Ovary (tissue), 9 donors: ENCODE results near the gene CUTA. TPM values are rescaled to one million over a fixed set of nuclear protein-coding genes. Genes with fewer than 3 reads are reported as not detected.
"Not testable (repeated sequence)": the region's sequence is repeated elsewhere in the genome, so short reads cannot be mapped to it uniquely, and the experiment has no call there.

ENCODE experiments used
- DNase-seq, 5 donors: peaks; one replicate each; pipeline ENCODE4 v3.0.0-alpha.2; 2019 to 2020
- H3K27ac ChIP-seq, 2 donors: fragments of 200-600 bp; one replicate each; pipeline versions ENCODE4 v1.5.1 to v1.8.0; 2019 to 2022
- H3K27me3 ChIP-seq: fragments of 200-600 bp; one replicate; pipeline ENCODE4 v1.8.0; 2022
- H3K36me3 ChIP-seq: fragments of 200-600 bp; sonication (generic); one replicate; pipeline ENCODE4 v1.5.1; 2019
- H3K4me1 ChIP-seq: one replicate; pipeline ENCODE4 v1.8.1; 2013; ENCODE audit warnings: mild to moderate bottlenecking, moderate library complexity; ENCODE audit not compliant: insufficient read depth
- H3K4me3 ChIP-seq: fragments of 200-600 bp; sonication (generic); one replicate; pipeline ENCODE4 v1.5.1; 2017
- H3K9me3 ChIP-seq, 2 donors: fragments of 200-600 bp in 1 of 2; sonication (generic) in 1 of 2; one replicate each; pipeline versions ENCODE4 v1.5.1 to v1.8.1; 2013 to 2019; ENCODE audit warnings: mild to moderate bottlenecking in 1 of 2, moderate library complexity in 1 of 2
- EP300 ChIP-seq: sonication (generic); formaldehyde crosslinking; IDR thresholded peaks from one replicate; pipeline ENCODE4 v1.6.1; 2017; ENCODE audit warnings: antibody characterized with exemption
- POLR2A ChIP-seq: fragments of 450-650 bp; IDR thresholded peaks from one replicate; pipeline ENCODE4 v1.6.1; 2017; ENCODE audit warnings: antibody characterized with exemption, mild to moderate bottlenecking, moderate library complexity
- WGBS, 3 donors: extraction: QIAGEN DNeasy Blood & Tissue Kit in 1 of 3; methylation state at CpG; one replicate each; pipeline versions ENCODE4 v1.1.5 to v1.1.7; 2013 to 2017; 5-methylcytosine and 5-hydroxymethylcytosine counted together
- intact Hi-C, 4 donors: fragments of 100-400 bp; cut with DNase I; formaldehyde crosslinking; loops; one replicate each; pipeline versions ENCODE4 v1.11.0 to v1.15.1; 2022 to 2023
- polyA plus RNA-seq, 2 donors: library from polyadenylated mRNA; stranded (reverse); fragments of 200-250 nt in 1 of 2; fragments of 350-450 nt in 1 of 2; fragmentation: Illumina TruSeq in 1 of 2; extraction: RNeasy Lipid Tissue Mini Kit (QIAGEN cat#74804) in 1 of 2; gene quantifications; one replicate each; pipeline ENCODE4 v1.2.3, GENCODE V29; 2013 to 2014
- total RNA-seq, 7 donors: library from RNA; depleted of rRNA in 2 of 7; stranded (reverse); fragments of >200 nt in 2 of 7; fragmentation: NEBNext Ultra II Directional in 3 of 7; extraction: Animal tissue kit (Norgen Biotek cat#: 25700) in 3 of 7; gene quantifications; one replicate each; pipeline versions ENCODE4 v1.1.0 to v1.2.4, GENCODE V29; 2016 to 2023
- TF ChIP-seq, protein P1 (sequence below), 3 donors: fragments of 450-650 bp in 2 of 3; fragments of 200-600 bp in 1 of 3; IDR thresholded peaks; one replicate each; pipeline versions ENCODE4 v1.5.1 to v1.8.0; 2016 to 2022; ENCODE audit warnings: antibody characterized with exemption in 3 of 3, mild to moderate bottlenecking in 1 of 3
- donor health status: DM: no; HTN: no; CAD: no; lungs with moderate emphysema.
- donor health status: DM: no; HTN: no; CAD: no.
- donor health status: Bipolar disorder and iron deficiency.
- donor health status: DM: yes; HTN: yes; CAD: no.
- donor health status: DM: no; HTN: no; CAD: no.
- donor health status: DM: yes; HTN: yes; CAD: no.

CUTA gene
- total and polyA plus RNA-seq, 9 donors = 125 to 250 (median 177) TPM

DNA sequence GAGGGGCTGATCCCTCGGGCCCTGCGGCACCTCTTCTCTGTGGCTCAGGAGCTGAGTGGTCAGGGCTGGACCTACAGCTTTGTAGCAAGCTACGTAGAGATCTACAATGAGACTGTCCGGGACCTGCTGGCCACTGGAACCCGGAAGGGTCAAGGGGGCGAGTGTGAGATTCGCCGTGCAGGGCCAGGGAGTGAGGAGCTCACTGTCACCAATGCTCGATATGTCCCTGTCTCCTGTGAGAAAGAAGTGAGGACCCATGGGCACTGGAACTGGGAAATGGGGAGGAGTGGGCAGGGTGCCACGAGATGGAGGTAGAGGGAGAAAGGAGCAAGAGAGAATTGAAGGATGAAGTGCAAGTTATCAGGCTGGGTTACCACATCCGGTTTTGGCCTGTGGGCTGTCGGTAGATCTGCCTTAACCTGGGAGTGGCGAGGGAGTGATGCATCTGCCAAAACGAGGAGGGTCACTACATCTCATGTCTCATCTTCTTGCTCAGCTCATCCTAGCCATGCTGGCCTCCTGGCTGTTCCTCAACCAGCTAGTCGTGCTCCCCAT lies 12.4 kb downstream of the CUTA start:
- no peaks in the 10 kb centered on the region for H3K4me1 ChIP-seq
- WGBS, 3 donors = 90 to 93% (median 92%) methylated on average over 15 of the region's 15 CpGs
- no peaks in the 10 kb centered on the region for H3K27me3 ChIP-seq
- H3K36me3 ChIP-seq = no peaks in the 10 kb centered on the region
- H3K27ac ChIP-seq = no peak overlapping the region
- no peaks in the 10 kb centered on the region for H3K9me3 ChIP-seq
- H3K4me3 ChIP-seq = no peak overlapping the region
- DNase-seq = no peak
- intact Hi-C loops = no loop called here
- TF ChIP-seq, protein P1, sequence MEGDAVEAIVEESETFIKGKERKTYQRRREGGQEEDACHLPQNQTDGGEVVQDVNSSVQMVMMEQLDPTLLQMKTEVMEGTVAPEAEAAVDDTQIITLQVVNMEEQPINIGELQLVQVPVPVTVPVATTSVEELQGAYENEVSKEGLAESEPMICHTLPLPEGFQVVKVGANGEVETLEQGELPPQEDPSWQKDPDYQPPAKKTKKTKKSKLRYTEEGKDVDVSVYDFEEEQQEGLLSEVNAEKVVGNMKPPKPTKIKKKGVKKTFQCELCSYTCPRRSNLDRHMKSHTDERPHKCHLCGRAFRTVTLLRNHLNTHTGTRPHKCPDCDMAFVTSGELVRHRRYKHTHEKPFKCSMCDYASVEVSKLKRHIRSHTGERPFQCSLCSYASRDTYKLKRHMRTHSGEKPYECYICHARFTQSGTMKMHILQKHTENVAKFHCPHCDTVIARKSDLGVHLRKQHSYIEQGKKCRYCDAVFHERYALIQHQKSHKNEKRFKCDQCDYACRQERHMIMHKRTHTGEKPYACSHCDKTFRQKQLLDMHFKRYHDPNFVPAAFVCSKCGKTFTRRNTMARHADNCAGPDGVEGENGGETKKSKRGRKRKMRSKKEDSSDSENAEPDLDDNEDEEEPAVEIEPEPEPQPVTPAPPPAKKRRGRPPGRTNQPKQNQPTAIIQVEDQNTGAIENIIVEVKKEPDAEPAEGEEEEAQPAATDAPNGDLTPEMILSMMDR (IDR thresholded peaks at IDR 0.05) = no peak
- no peak for TF ChIP-seq EP300
- TF ChIP-seq POLR2A = no peak

GRCh38 chr6:33404884-33405283 lies 13.0 kb downstream of the CUTA start:
- Histone ChIP-seq H3K36me3 (no peaks in the 10 kb centered on the region), H3K9me3 (no peaks in the 10 kb centered on the region), H3K27ac (no peak overlapping the region), H3K27me3 (no peaks in the 10 kb centered on the region), H3K4me3 (no peak overlapping the region), H3K4me1 (no peaks in the 10 kb centered on the region)
- WGBS, 3 donors = 87 to 92% (median 92%) methylated on average over 17 of the region's 17 CpGs
- no peak for DNase-seq
- TF ChIP-seq EP300 = no peak
- TF ChIP-seq, protein P1 (IDR thresholded peaks at IDR 0.05) = no peak
- no peak for TF ChIP-seq POLR2A
- intact Hi-C loops = no loop called here

GRCh38 chr6:33399881-33400280 lies 18.0 kb downstream of the CUTA start:
- H3K9me3 ChIP-seq, DNase-seq, H3K4me1 ChIP-seq, H3K36me3 ChIP-seq, intact Hi-C loops, H3K27me3 ChIP-seq, H3K4me3 ChIP-seq, H3K27ac ChIP-seq: not testable (repeated sequence)
- WGBS, 3 donors = 92 to 97% (median 95%) methylated on average over 6 of the region's 6 CpGs

- intact Hi-C loops, H3K9me3 ChIP-seq, DNase-seq, H3K27ac ChIP-seq, H3K36me3 ChIP-seq, H3K27me3 ChIP-seq, H3K4me1 ChIP-seq, H3K4me3 ChIP-seq: not testable (repeated sequence)
- 95 to 97% (median 96%) methylated on average over 3 of the region's 3 CpGs for WGBS, 3 donors
These were observed 19.3 kb downstream of the CUTA start for GRCh38 chr6:33398601-33399000.

DNA sequence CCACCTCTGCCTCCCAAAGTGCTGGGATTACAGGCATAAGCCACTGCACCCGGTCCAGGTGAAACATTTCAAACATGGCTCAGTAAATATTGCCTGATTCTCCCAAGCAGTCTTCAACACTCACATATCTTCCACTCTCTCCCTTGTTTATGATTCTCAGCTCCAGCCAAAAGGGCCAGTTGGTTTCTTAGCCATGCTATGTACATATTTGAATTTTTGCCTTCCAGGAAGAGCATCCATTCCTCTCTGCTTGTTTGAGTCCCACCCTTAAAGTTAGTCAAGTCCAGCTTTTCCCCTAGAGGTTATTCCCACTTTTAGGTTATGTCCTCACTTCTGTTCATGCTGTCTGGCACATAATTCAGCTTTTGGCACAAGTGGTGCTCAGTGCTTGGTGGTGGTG lies 20.4 kb downstream of the CUTA start:
- H3K27ac ChIP-seq = no peak overlapping the region
- TF ChIP-seq, protein P1 (IDR thresholded peaks at IDR 0.05) = no peak
- TF ChIP-seq EP300 (no peak), POLR2A (no peak)
- no peak for DNase-seq
- intact Hi-C loops = no loop called here
- no peaks in the 10 kb centered on the region for H3K27me3 ChIP-seq
- H3K4me1 ChIP-seq = no peaks in the 10 kb centered on the region
- no peaks in the 10 kb centered on the region for H3K9me3 ChIP-seq
- no peaks in the 10 kb centered on the region for H3K36me3 ChIP-seq
- no peak overlapping the region for H3K4me3 ChIP-seq
- 60 to 91% (median 71%) methylated on average over 1 of the region's 1 CpG for WGBS, 3 donors
